HG03135 (cell line): ENCODE data around the gene TCF23.
"Not testable (repeated sequence)": the region's sequence is repeated elsewhere in the genome, so short reads cannot be mapped to it uniquely, and the experiment has no call there.

Experiments
- ATAC-seq: cut with Tn5 transposase; IDR thresholded peaks from one replicate; pipeline ENCODE4 v1.9.1; 2021; ENCODE audit warnings: mild to moderate bottlenecking, moderate library complexity; ENCODE audit not compliant: unreplicated experiment

TCF23 gene

GRCh38 chr2:27152102-27152795 is 3.4 kb downstream of the TCF23 start:
- ATAC-seq = no peak

DNA sequence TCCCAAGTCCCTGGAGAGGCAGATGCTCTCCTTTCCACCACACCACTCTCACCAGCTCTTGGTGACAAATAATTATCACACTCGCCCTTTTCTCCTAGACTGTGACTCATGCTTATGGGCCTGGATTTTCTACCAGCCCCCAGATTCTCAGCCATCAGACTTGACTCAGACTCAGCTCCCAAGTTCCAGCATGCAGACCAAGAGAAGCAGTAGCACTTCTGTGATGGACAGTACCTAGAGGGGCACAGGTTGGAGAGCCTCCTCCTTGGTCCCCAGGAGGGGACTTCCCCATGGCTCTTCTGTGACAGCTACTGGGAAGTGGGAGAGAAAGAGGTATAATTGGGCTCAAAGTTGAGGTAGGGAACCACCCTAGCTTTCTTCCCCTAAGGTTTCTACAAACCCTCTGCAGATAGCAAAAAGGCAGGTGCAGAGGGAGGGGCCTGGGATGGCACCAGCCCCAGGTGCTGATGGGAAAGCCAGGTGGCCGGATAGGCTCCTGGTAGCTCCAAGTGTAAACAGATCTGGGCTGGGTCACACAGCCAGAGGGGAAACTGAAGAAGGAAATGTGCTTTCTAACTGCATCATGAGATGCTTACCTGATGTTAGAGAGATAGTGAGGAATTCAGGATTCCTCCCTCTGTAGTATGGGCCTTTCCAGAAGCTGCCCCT is 4.1 kb downstream of the TCF23 start:
- no peak for ATAC-seq

GRCh38 chr2:27154488-27154887 is 5.7 kb downstream of the TCF23 start:
- no peak for ATAC-seq

- no peak for ATAC-seq
These were observed 6.3 kb downstream of the TCF23 start for GRCh38 chr2:27155069-27155520.

- ATAC-seq = no peak
These were observed 9.7 kb downstream of the TCF23 start for GRCh38 chr2:27158468-27158867.

GRCh38 chr2:27159271-27159670 is 10.5 kb downstream of the TCF23 start:
- no peak for ATAC-seq

GRCh38 chr2:27160191-27160590 is 11.4 kb downstream of the TCF23 start:
- ATAC-seq = no peak

- no peak for ATAC-seq
These were observed 13.6 kb downstream of the TCF23 start for GRCh38 chr2:27162151-27163121.

DNA sequence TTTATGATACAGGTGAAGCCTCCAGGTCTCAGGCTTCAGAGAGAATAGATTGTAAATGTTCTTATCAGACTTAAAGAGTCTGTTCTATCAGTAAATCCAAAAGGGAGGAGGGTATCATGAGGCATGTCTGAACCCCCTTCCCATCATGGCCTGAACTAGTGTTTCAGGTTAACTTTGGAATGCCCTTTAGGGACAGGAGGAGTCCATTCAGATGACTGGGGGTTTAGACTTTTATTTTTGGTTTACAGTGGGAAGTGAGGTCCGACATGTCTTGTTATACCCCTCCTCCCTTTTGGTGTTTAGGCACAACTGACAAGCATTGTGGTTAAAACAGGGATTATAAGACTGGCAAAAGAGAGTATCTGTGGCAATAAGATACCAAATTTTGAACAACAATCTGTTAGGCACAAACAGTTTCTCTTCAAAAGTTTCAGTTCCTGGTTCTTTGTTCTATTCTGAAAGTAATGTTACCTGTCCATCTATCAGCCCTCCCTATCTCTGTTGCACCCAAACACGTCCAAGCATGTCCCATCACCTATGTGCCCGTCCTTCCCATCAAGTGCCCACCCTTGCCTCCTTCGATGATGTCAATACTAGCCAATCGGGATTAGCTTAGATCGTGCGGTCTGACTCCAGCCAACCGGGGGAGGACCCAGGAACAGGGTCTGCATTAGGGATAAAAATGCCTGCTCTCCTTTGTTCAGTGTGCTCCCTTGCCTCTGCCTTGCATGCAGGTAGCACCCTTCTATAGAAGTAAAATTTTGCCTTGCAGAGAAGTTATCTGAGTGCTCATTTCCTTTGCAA is 16.4 kb downstream of the TCF23 start:
- no peak for ATAC-seq

- no peak for ATAC-seq
These were observed 22.0 kb downstream of the TCF23 start for GRCh38 chr2:27170581-27171337.

DNA sequence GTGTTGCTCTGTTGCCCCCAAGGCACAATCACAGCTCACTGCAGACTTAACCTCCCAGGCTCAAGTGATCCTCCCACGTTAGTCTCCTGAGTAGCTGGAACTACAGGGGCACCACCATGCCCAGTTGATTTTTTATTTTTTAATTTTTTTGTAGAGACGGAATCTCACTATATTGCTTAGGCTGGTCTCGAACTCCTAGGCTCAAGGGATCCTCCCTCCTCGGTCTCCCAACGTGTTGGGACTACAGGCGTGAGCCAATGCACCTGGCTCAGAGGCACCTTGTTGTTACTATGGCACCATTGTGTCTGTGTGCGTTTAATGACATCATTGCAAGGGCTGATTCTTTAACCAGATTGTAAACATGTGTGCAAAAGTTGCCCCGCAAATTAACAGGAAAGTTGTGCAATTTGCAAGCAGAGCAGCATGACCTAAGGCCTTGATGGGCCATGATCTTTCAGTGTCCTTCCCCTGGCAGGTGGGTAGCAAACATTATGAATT is 22.6 kb downstream of the TCF23 start:
- no peak for ATAC-seq

GRCh38 chr2:27174638-27175037 is 25.8 kb downstream of the TCF23 start:
- ATAC-seq = no peak

GRCh38 chr2:27175330-27175729 is 26.5 kb downstream of the TCF23 start:
- ATAC-seq = no peak

- not testable (repeated sequence) for ATAC-seq
These were observed 27.0 kb downstream of the TCF23 start for GRCh38 chr2:27175781-27176180.

DNA sequence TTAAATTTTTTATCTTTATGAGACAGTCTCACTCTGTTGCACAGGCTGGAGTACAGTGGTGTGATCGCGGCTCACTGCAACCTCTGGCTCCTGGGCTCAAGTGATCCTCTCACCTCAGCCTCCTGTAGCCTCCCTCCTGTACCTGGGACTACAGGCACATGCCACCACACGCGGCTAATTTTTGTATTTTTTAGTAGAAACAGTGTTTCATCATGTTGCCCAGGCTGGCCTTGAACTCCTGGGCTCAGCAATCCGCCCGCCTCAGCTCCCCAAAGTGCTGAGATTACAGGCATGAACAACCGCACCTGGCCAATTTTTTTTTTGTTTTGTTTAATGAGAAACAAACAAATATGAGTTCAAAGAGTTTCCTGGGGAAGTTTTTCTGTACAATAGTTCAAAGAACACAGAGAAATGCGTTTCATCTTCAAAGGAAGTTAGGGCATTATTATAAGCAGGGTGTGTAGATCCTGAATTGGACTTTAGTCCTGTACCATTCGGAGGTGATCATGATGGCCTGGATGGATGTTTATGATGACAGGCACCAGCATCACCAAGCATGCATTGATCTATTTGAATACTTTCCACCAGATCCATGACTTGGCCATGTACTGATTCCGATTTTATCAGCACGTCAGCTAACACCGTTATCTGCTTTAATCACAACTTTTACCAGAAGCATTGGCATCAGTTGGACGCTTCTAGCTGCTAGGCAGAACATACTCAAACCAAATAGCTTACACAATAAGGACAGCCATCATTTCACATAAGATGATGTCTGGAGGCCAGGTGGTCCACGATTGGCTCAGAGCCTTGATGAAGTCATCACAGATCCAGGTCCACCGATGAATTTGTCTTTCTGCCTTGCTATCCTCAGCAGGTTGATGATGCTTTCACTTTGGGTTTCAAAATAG is 28.9 kb downstream of the TCF23 start:
- no peak for ATAC-seq

- ATAC-seq = no peak
These were observed 29.7 kb downstream of the TCF23 start for GRCh38 chr2:27178469-27178868.

DNA sequence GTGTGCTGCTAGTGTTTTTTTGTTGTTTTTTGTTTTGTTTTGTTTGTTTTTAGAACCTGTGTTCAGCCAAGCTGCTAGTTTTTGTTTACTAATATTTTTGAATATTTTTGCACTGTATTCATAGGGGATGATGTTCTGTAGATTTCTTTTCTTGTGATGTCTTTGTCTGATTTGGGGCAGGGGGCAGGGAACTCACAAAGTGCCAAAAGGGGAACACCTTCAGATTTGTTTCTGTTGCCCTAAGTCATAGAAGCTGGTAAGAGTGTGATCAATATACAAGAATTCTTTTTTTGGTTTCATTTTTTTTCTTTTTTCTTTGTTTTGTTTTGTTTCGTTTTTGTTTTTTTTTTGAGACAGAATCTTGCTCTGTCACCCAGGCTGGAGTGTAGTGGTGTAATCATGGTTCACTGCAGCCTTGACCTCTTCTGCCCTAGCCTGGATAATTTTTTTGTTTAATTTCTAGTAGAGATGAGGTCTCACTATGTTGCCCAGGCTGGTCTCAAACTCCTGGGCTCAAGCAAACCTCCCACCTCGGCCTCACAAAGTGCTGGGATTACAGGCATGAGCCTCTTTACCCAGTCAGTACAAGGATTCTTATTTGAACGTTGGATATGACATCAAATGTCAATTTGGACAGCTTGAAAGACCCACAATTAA is 30.7 kb downstream of the TCF23 start:
- ATAC-seq = no peak

GRCh38 chr2:27182346-27182745 is 33.5 kb downstream of the TCF23 start:
- no peak for ATAC-seq
